HG02571 (cell line): ENCODE data around the gene MTUS2.

ENCODE experiments used
- ATAC-seq: cut with Tn5 transposase; IDR thresholded peaks from one replicate; pipeline ENCODE4 v1.9.1; 2021; ENCODE audit warnings: mild to moderate bottlenecking, moderate library complexity; ENCODE audit not compliant: unreplicated experiment

MTUS2 gene

DNA sequence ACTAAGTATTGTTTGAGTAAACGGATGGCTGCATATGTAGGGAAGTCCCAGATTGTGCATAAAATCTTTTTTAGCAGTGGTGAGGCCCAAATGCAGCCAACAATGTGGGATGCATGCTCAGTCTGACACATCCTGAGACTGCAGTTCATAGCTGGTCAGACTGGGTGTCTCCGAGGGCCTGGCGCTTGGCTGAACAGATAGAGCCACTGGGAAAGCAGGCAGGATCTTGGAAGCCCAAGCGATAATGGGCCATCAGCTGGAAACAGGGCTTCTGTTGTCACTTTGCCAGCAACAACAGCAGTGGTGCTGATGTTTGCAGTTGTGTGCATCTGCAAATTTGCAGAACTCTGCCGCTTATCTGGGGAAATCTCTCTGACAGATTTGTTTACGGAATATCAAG is 36.1 kb downstream of the MTUS2 start:
- ATAC-seq: no peak

DNA sequence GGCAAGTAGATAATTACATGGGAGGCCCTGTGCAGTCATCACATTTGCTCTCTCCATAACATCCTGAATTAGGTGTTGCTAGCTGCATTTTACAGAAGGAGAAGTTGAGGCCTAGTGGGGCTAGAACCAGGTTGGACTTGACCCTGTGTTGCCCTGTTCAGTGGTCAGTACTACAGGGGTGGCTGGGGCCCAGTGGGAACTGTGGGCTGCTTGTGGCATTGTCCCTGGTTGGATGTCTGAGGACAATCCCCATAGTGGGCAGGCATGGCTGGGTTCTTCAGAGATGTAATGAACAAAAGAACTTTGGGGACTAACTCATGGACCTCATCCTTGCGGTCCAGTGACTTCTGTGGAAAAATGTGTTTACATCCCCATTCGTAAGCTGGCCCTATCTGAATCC is 38.9 kb downstream of the MTUS2 start:
- no peak for ATAC-seq

DNA sequence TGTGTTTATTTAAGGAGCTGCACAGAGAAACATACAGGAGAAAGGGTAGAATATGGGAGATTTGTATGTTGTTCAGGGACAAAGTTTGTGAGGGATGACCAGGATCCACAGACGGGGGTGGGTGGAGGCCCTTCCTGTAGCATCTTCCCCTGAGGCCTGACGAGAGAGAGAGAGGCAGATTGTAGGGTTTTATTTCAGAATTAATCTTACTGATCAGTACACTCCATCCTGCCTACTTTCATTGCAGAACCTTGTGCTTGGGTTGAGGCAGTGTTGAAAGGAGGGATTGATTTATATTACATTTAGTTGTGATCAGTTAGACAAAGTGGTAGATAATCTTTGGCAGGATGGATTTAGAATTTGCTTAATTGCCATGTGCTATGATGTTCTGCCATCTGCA is 39.6 kb downstream of the MTUS2 start:
- no peak for ATAC-seq

DNA sequence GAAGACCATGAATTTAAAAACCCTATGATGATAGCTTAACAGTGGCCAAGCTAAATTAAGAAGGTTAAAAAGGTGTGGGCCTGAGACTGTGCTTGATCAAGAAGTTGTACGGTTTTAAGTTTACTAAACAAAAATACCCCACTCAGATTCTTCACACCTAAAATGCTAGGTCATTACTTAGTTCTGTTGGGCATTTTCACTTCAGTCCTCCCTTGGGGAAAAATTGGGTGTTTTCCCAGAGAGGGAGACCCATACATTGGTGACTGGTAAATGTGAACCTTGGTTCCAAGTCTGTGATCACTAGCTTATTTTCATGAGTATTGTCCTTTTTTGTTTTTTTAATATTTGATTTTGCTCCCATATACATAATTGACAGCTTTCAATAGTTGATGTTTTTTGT is 44.4 kb downstream of the MTUS2 start:
- ATAC-seq: no peak

DNA sequence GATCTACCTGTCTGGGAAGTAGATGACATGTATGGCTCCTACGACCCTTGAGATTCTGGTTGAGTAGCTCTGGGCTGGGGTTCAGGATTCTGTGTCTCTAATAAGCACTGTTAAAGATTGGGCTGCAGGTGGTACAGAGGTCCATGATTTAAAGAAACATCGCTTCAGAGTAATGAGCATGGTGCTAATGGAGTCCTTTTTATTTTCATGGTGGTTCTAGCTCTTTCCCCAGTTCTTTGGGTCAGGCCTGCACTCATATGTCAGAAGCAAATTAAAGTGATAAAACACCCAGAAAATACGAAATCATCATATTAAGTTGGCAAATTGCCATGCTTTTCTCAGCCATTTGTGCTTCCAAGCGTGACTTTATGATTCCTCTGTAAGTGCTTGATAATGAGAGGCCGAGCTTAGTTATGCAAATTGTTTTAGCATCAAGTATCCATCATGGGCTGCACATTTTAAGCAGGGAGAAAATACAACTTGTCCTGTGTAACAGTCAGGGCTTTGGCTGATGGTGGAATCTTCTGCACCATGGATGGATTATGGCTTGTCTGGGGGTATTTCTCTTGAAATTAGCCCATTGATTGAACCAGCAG is 45.1 kb downstream of the MTUS2 start:
- ATAC-seq: no peak

DNA sequence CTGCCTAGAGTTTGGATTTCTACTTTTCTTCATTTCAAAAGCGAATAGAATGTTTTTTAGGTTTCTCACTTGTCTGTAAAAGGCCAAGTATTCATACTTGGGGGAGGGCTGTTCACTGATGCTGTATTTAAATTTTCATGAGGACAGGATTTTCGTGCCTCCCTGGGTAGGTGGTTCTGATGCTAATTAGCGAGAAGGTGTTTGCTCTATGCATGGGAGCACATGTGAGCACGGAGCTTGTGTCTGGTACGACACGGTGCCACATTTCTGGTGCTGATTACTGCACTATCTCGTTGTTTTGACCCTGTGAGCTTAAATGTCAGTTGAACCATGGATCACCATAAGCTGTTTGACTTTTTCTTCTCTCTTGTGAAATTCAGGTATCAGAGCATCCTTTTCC is 45.8 kb downstream of the MTUS2 start:
- no peak for ATAC-seq

DNA sequence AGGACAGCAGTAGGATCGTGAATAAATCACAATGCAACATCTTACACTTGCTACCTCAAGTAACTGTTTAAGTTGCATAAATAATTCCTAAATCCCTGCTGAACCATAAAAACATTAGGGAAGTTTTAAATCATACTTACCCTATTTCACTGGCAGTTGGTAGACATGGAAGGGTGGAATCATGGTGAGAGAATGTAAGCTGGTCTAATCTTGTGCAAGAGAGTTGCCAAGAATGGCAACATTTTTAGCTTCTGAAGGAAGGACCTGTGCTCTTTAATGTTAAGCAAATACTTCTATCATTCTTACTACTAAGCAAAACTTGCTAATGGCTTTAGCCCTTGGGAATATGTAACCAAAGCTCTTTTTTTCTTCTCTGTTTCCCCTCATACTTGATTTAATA is 46.8 kb downstream of the MTUS2 start:
- no peak for ATAC-seq

DNA sequence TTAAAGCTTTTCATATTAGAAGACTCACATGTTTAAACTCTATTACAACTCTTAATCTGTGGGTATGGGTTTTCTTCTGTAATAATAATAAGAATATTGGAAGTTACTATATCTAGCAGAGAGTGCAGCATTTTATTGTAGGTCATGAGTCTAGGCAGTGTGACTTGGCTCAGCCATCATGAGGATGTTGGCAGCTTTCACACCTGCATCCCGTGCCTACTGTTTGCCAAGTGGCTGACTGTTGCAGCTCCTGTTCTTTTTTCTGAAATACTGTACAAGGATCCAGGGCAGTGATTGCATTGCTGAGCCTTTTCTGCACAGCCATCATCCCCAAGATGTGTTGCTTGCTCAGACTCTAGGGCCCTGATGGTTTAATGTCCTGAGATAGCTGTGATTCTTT is 47.4 kb downstream of the MTUS2 start:
- no peak for ATAC-seq

DNA sequence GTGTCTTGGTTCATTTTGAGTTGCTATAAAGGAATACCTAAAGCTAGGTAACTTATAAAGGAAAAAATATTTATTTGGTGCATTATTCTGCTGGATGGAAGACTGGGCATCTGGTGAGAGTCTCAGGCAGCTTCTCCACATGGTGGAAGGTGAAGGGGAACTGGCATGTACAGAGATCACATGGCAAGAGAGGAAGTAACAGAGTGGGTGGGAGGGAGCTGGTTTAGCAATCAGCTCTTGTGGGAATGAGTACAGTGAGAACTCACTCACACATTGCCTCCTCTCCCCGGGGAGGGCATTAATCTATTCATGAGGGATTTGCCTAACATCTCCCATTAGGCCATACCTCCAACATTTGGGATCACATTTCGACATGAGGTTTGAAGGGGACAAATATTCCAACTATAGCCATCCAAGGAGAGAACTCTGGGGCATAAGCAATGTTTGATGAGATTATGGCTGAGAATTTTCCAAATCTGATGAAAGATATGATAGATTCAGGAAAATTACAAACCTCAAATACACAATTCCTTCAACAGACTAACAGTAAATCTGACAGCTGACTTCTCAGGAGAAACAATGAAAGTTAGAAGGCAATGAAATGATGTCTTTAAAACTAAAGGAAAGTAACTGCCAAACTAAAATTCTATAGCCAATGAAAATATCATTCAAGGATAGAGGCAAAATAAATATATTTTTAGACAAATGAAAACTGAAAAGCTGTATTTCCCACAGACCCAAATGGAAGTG is 52.5 kb downstream of the MTUS2 start:
- ATAC-seq: no peak

DNA sequence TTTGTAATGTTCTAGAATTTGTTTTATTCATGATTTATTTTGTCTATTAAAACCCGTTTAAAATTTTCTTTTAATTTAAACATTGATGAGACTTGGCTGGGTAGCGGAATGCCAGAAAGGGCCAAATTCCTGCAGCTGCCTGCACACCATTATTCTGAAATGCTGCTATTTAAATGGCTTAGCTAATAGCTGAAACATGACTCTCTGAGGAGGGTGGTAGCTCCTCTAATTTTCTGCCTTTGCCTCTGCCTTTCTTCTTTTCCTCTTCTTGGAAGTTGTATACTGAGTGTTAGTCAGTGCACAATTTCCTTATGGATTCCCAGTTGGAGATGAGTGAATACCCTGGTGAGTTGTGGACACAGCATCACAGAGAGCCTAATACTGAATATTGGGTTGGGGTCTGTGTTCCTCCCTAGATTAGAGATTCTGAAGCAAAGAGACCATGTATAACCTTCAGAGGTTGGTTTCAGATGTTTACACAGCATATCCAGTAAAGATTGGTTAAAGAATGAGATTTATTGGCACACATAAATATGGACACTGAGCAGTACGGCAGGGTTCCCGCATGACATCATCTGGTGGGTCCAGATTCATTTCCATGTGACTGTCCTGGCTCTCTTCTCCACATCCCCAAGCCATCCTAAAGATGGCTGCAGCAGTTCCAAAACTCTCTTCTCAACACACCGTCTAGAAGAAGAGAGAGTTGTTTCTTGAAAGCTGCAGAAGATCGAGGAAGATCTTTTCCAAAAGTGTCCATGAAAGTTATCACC is 55.9 kb downstream of the MTUS2 start:
- no peak for ATAC-seq

DNA sequence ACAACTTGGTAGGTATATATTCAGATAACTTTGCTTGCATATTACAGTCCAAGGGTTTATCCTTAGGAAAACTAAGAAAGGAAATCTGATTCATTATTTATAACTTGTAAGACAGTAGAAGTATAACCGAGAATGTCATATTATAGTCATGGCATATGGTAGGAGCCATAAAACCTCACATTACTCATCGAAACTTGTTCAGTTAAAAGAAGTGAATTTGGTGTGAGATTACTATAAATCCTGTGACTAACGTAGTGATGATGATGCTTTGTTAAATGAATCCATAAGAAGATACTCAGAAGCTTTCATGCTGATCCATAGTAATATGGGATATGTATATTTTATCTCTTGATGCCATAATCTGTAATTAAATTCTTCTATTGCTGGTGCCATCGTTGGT is 57.3 kb downstream of the MTUS2 start:
- ATAC-seq: no peak

DNA sequence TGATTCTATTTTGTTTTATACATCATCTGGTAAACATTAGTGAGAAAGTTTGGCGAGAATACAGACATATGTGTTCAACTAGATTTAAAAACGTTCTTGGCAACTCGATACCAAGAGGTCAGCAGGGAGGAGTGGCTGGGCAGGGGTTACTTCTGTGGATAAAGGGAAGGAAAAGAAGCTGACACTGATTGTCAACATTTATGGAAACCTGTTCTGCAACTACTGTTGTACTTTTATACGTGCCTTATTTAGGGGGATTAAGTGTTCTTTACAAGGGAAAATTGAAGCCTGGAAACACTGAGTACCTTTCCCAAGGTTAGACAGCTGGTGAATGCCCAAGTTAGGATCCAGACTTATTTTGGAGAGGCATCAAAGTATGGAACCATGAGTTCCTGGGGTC is 65.0 kb downstream of the MTUS2 start:
- no peak for ATAC-seq

DNA sequence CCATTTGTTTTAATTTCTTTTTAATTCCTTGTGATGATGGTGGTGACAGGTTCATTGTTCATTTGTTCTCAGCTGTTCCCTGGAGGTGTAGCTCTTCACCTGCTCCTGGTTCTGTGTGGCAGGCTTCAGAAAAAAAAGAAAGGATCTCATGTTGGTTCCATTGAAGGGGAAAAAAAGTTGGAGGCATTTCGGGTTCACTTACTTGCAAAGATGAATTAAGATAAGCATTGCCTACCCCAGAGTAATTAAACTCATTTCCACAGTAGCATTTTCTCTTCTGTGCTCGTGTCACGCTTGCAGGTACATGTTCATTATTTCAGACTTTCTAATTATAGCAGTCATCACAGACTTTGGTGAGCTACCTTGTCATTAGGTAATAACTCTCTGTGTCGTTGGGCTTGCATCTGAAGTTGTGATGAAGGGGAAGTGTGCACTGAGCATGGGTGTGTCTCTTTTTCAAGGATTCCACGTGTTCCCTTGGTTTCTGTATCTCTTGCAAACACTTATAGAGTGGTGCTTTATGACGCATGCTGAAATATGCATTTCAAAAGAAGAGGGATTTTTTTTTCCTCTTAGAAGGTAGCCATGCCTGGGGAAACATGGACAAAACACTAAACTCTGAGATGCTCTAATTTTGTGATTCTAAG is 69.1 kb downstream of the MTUS2 start:
- no peak for ATAC-seq

DNA sequence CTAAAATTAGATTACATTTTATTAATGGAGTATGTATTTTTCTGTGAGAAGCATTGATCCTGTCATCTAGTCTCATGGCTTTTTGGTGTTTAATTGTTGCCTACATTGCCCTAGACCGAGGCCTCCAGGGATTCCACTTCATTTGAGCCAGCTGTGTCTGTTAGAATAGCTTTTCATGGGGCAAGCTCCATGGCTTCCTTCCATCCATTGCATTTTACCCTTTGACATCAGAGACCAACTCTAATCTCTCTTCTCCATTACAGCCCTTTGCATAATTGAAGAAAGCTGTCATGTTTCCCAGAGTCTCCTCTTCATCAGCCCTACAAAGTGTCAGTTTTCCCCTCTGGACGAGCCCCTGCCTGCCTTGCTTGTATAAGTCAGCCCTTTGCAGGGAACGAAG is 70.6 kb downstream of the MTUS2 start:
- no peak for ATAC-seq

DNA sequence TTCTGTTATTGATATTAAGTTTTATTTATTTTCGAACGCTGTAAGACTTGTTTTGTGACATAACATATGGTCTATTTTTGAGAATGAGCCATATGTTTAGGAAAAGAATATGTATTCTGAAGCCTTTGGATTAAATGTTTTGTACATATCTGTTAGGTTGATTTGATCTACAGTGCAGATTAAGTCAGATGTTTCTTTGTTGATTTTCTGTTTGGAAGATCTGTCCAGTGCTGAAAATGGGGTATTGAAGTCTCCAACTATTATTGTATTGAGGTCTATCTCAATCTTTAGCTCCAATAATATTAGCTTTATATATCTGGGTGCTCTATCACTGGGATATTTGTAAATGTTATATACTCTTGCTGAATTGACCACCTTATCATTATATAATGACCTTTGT is 97.9 kb downstream of the MTUS2 start:
- no peak for ATAC-seq

DNA sequence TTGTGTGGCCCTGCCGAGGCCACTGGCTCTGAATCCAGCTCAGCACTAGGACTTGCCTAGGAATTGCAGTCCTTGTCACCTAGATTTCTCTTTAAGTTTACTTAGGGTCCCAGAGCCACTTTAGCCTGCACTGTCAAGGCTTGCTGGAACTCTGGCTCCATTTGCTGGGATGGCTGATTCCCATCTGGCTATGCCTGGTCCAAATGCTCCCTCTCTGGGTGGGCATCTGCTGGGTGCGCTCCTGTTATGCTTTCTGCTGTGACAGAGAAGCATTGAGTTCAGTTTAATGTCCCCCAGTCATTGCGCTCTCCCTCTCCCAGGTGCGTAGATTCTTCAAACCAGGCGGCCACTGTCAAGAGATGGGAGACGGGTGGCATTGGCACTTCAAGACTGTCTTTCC is 102.2 kb downstream of the MTUS2 start:
- ATAC-seq: no peak

DNA sequence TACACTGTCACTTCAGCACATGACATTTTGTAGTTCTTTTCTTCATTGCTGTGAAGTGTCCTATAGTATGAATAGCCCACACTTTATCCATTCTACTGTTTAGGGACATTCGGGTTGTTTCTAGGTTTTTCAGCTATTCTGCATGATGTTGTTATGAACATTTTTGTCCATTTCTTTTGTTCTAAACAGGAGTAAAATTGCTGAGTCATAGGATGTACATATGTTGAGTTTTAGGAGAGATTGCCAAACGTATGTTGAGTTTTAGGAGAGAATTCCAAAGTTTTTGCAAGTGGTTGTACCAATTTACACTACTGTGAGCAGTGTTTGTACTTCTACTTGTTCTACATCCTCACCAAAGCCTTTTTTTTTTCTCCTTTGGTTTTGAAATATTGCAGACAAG is 115.0 kb downstream of the MTUS2 start:
- ATAC-seq: no peak

DNA sequence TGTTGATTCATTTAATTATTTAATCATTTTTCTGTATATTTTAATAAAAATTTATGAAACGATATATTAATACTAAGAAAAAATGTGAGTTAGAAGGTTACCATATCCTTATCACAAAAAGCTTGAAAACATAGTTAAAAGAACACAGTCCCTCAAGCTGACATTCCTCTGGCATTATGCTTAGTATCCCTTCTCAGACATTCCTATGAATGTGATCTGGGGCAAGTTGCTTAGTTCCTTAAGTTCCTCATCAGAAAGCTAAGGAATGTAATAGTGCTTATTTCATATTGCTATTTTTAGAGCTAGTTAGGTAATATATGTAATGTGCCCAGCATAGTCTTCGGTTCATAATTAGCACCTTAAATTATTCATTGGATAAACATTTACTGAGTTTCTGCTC is 122.8 kb downstream of the MTUS2 start:
- no peak for ATAC-seq

DNA sequence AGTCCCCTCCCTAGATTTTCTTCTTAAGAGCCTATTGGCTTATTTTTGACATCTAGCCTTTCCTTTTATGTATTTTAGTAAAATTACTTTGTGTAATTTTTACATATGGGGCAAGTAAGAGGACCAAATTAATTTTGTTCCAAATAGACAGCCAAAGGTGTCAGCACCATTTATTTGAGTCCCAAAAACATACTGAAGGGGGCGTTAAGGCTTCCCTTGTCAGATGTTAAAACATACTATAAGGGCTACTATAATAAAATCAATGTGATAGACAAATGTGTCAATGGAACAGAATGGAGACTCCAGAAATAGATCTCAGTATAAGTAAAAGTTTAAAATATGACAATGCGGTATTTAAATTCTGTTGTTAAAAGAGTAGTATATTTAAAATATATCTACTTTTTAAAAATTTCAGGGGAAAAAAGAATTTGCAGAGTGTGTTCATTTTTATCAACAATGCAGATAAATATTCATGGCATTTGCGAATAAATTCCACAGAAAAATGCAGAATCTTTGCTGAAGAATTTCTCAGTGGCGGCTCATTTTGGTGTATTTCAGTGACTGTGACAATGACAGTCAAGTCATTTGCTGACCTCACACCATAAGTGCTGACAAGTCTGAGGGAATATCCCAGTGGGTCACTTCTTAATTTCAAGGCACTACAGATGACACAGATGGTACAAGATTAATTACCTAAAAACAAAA is 133.7 kb downstream of the MTUS2 start:
- no peak for ATAC-seq

DNA sequence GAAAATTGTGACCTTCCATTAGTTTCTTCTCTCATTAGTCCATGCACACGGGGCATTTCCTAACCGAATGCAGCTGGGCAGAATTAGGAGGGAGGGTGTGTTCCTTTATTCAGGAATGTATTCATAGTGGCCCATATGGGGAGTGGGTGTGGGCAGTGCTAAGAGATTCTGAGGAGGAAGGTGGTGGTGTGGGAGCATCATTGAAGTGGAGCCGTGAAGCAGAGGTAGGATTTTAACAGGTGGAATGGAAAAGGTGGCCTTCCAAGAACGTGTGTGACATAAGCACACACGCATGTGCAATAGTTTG is 134.2 kb downstream of the MTUS2 start:
- ATAC-seq: no peak

DNA sequence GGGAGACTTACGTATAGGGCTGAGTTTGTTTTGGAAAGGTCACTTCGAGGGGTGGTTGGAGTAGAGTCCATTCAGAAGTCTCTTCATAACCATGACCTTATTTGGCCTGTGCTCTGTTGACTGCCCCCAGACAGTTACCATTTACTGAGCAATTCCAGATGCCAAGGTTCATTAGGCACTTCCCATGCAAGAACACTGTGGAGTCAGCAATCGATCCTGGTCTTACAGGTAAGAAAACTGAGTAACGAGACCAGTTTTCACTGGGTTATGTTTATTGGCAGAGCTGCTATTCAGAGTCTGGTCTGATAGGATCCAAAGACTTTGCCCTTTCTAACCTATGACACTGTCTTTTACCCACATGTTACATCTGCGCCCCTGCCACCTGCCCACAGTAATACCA is 134.7 kb downstream of the MTUS2 start:
- ATAC-seq: no peak
